Upper lobe of left lung (tissue), 6 donors: ENCODE results near the gene IKZF5. TPM values are rescaled to one million over a fixed set of nuclear protein-coding genes. Genes with fewer than 3 reads are reported as not detected.

ENCODE experiments used
- ATAC-seq, 2 donors: fragments of 200-7000 bp; cut with Tn5 transposase; one replicate each; pipeline ENCODE4 v1.9.1; 2022; ENCODE audit warnings: mild to moderate bottlenecking in 2 of 2, moderate library complexity in 2 of 2; ENCODE audit not compliant: low FRiP score in 2 of 2
- DNase-seq, 2 donors: peaks; one replicate each; pipeline ENCODE4 v3.0.0-alpha.2; 2019 to 2020
- H3K27ac ChIP-seq, 4 donors: fragments of 200-600 bp; sonication (generic); one replicate each; pipeline ENCODE4 v1.5.1; 2016 to 2019
- H3K27me3 ChIP-seq, 4 donors: fragments of 200-600 bp; sonication (generic); one replicate each; pipeline ENCODE4 v1.5.1; 2017 to 2019
- H3K36me3 ChIP-seq, 4 donors: fragments of 200-600 bp; sonication (generic); one replicate each; pipeline ENCODE4 v1.5.1; 2016 to 2019
- H3K4me1 ChIP-seq, 4 donors: fragments of 200-600 bp; sonication (generic); one replicate each; pipeline ENCODE4 v1.5.1; 2018 to 2019
- H3K4me3 ChIP-seq, 4 donors: fragments of 200-600 bp; sonication (generic); one replicate each; pipeline ENCODE4 v1.5.1; 2017 to 2019; ENCODE audit warnings: mild to moderate bottlenecking in 2 of 4, moderate library complexity in 1 of 4
- H3K9me3 ChIP-seq, 4 donors: fragments of 200-600 bp; sonication (generic); one replicate each; pipeline ENCODE4 v1.5.1; 2018 to 2019
- CTCF ChIP-seq, 6 experiments: fragments of 450-650 bp in 4 of 6; fragments of 200-600 bp in 2 of 6; sonication (generic) in 2 of 6; IDR thresholded peaks; one replicate each; pipeline ENCODE4 v1.5.1; 2016 to 2019; ENCODE audit warnings: antibody characterized with exemption in 6 of 6
- EP300 ChIP-seq, 4 donors: sonication (generic); formaldehyde crosslinking; IDR thresholded peaks; one replicate each; pipeline ENCODE4 v1.5.1; 2017; ENCODE audit warnings: antibody characterized with exemption in 4 of 4, control low read depth in 2 of 4
- POLR2A ChIP-seq, 4 donors: fragments of 450-650 bp; IDR thresholded peaks; one replicate each; pipeline ENCODE4 v1.5.1; 2016 to 2017; ENCODE audit warnings: antibody characterized with exemption in 4 of 4, mild to moderate bottlenecking in 2 of 4
- POLR2AphosphoS5 ChIP-seq, 2 donors: sonication (generic); formaldehyde crosslinking; IDR thresholded peaks; one replicate each; pipeline ENCODE4 v1.5.1; 2017; ENCODE audit warnings: antibody characterized with exemption in 2 of 2
- WGBS, 2 donors: methylation state at CpG; one replicate each; pipeline ENCODE4 v1.1.5; 2017 to 2018; 5-methylcytosine and 5-hydroxymethylcytosine counted together
- total RNA-seq, 6 donors: library from RNA; depleted of rRNA in 4 of 6; stranded (reverse); fragments of >200 nt in 4 of 6; gene quantifications; one replicate each; pipeline versions ENCODE4 v1.1.0 to v1.2.1, GENCODE V29; 2016 to 2021
- donor health status: DM: no; HTN: no; CAD: no; lungs with moderate emphysema.
- donor health status: DM: no; HTN: yes; CAD: no; lungs with severe emphysema.

The IKZF5 gene
- total RNA-seq, 6 donors from 2014 or later, result 4.9 to 19.4 (median 15.0) TPM

GRCh38 chr10:123000155-123000554 lies 8.4 kb downstream of the IKZF5 start:
- ATAC-seq (no peak), DNase-seq (no peak)
- Histone ChIP-seq H3K9me3 (no peaks in the 10 kb centered on the region), H3K4me3 (no peak overlapping the region), H3K27me3 (no peaks in the 10 kb centered on the region), H3K27ac (no peak overlapping the region), H3K36me3 (peaks cover 0 to 33% (median 9%) of the 10 kb centered on the region in 4 donors), H3K4me1 (peaks cover 8 to 15% (median 10%) of the 10 kb centered on the region in 4 donors)
- TF ChIP-seq POLR2A (IDR thresholded peaks at IDR 0.05) (no peak), EP300 (IDR thresholded peaks at IDR 0.05) (no peak), CTCF (IDR thresholded peaks at IDR 0.05) (no peak), POLR2AphosphoS5 (IDR thresholded peaks at IDR 0.05) (no peak)
- 88 to 94% methylated on average over 3 of the region's 3 CpGs for WGBS, 2 donors

- 47 to 63% methylated on average over 3 of the region's 3 CpGs for WGBS, 2 donors
- Histone ChIP-seq H3K36me3 (peaks cover 3 to 41% (median 12%) of the 10 kb centered on the region in 4 donors), H3K9me3 (no peaks in the 10 kb centered on the region), H3K27me3 (no peaks in the 10 kb centered on the region), H3K4me1 (peaks cover 8 to 15% (median 10%) of the 10 kb centered on the region in 4 donors), H3K4me3 (no peak overlapping the region), H3K27ac (no peak overlapping the region)
- TF ChIP-seq EP300 (IDR thresholded peaks at IDR 0.05) (no peak), POLR2A (IDR thresholded peaks at IDR 0.05) (no peak), POLR2AphosphoS5 (IDR thresholded peaks at IDR 0.05) (no peak), CTCF (IDR thresholded peaks at IDR 0.05) (no peak)
- DNase-seq (no peak), ATAC-seq (no peak)
These were observed 9.2 kb downstream of the IKZF5 start for GRCh38 chr10:122999347-122999746.

- ATAC-seq (no peak), DNase-seq (no peak)
- no peaks in the 10 kb centered on the region for H3K9me3 ChIP-seq
- no peaks in the 10 kb centered on the region for H3K27me3 ChIP-seq
- H3K27ac ChIP-seq, result no peak overlapping the region
- WGBS, 2 donors, result 93 to 94% methylated on average over 3 of the region's 3 CpGs
- H3K4me3 ChIP-seq, result no peak overlapping the region
- TF ChIP-seq POLR2AphosphoS5 (IDR thresholded peaks at IDR 0.05) (no peak), POLR2A (IDR thresholded peaks at IDR 0.05) (no peak), CTCF (IDR thresholded peaks at IDR 0.05) (no peak), EP300 (IDR thresholded peaks at IDR 0.05) (no peak)
- peaks cover 8 to 15% (median 10%) of the 10 kb centered on the region in 4 donors for H3K4me1 ChIP-seq
- peaks cover 7 to 45% (median 16%) of the 10 kb centered on the region in 4 donors for H3K36me3 ChIP-seq
These were observed 9.7 kb downstream of the IKZF5 start for GRCh38 chr10:122998934-122999333.

GRCh38 chr10:122998360-122998917 lies 10.2 kb downstream of the IKZF5 start:
- H3K27me3 ChIP-seq, result no peaks in the 10 kb centered on the region
- H3K4me3 ChIP-seq, result no peak overlapping the region
- TF ChIP-seq POLR2A (IDR thresholded peaks at IDR 0.05) (no peak), EP300 (IDR thresholded peaks at IDR 0.05) (no peak), CTCF (IDR thresholded peaks at IDR 0.05) (no peak), POLR2AphosphoS5 (IDR thresholded peaks at IDR 0.05) (no peak)
- no peak for DNase-seq
- ATAC-seq, result no peak
- H3K9me3 ChIP-seq, result no peaks in the 10 kb centered on the region
- peaks cover 8 to 15% (median 10%) of the 10 kb centered on the region in 4 donors for H3K4me1 ChIP-seq
- 88 to 90% methylated on average over 6 of the region's 6 CpGs for WGBS, 2 donors
- H3K36me3 ChIP-seq, result peaks cover 9 to 50% (median 19%) of the 10 kb centered on the region in 4 donors
- H3K27ac ChIP-seq, result no peak overlapping the region

- H3K4me3 ChIP-seq, result no peak overlapping the region
- H3K27me3 ChIP-seq, result no peaks in the 10 kb centered on the region
- H3K4me1 ChIP-seq, result peaks cover 8 to 15% (median 10%) of the 10 kb centered on the region in 4 donors
- H3K36me3 ChIP-seq, result peaks cover 9 to 52% (median 19%) of the 10 kb centered on the region in 4 donors
- H3K27ac ChIP-seq, result no peak overlapping the region
- DNase-seq (no peak), ATAC-seq (no peak)
- H3K9me3 ChIP-seq, result no peaks in the 10 kb centered on the region
- 83 to 84% methylated on average over 3 of the region's 3 CpGs for WGBS, 2 donors
- TF ChIP-seq CTCF (IDR thresholded peaks at IDR 0.05) (no peak), EP300 (IDR thresholded peaks at IDR 0.05) (no peak), POLR2A (IDR thresholded peaks at IDR 0.05) (no peak), POLR2AphosphoS5 (IDR thresholded peaks at IDR 0.05) (no peak)
These were observed 10.7 kb downstream of the IKZF5 start for GRCh38 chr10:122997864-122998263.
